ENCODE data around the gene FKBP8.

FKBP8 gene

GRCh38 chr19:18507727-18508440 is 35.5 kb downstream of the FKBP8 start:
- no peak for DNase-seq
- Histone ChIP-seq H3K27ac (ENCODE audit: low read depth, low read length) (no peak overlapping the region), H4K8ac (ENCODE audit: low read depth, low read length) (no peak overlapping the region)

DNA sequence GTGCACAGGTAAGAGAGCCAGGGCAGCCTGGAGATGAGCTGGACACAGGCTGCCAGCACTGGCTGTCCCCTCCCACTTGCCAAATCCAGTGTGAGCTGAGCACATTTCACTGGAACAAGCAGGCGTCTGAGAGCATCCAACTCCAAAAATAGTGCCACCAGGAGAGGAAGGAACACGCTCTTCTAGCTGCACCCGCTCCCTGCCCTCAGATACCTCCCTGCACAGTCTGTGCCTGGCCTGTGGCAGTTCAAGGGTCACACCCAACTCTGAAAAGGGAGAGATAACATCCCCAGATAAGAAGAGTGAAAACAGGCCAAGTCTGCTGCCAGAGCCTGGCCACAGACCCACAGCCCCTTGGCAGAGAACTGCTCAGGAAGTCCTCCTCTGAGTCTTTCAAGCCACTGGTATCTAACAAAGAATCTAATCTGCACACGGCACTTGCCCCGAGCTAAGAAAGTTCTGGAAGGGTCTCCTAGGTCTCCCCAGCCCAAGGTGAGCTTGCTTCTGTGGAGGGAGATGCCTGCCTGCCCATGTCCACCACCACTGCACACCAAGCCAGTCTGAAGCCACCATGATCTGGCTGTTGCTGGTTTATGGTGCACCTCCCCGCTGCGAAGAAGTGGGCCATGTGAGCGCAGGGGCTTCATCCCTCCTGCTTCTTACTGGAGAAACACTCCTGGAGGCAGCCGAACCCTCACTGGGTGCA is 36.2 kb downstream of the FKBP8 start:
- Histone ChIP-seq H3K79me2 (ENCODE audit: control insufficient read depth, insufficient read depth, low read length) (peaks cover 48% of the 10 kb centered on the region), H3K4ac (ENCODE audit: low read depth, low read length) (no peak overlapping the region), H3K4me1 (ENCODE audit: control insufficient read depth, low read depth, low read length) (no peaks in the 10 kb centered on the region), H3K27me3 (ENCODE audit: insufficient read depth, low read length, poor library complexity) (no peaks in the 10 kb centered on the region), H3K23ac (ENCODE audit: low read length) (no peak overlapping the region), H3K4me3 (ENCODE audit: low read length) (no peak overlapping the region), H2BK5ac (ENCODE audit: low read length) (no peak overlapping the region), H3K18ac (ENCODE audit: low read length) (no peak overlapping the region), H3K79me1 (ENCODE audit: low read length) (peaks cover 29% of the 10 kb centered on the region), H3K4me2 (ENCODE audit: low read length) (no peak overlapping the region), H3K56ac (ENCODE audit: low read length) (no peak overlapping the region), H3K27ac (ENCODE audit: low read depth, low read length) (no peak overlapping the region), H4K5ac (ENCODE audit: low read length) (no peak overlapping the region), H2AK5ac (ENCODE audit: low read length) (no peak overlapping the region), H3K9ac (ENCODE audit: low read length) (no peak overlapping the region), H2BK120ac (ENCODE audit: low read depth, low read length) (no peak overlapping the region), H2BK15ac (replicated peaks; ENCODE audit: low read depth) (no peak overlapping the region), H3K36me3 (ENCODE audit: control insufficient read depth, insufficient read depth, low read length) (no peaks in the 10 kb centered on the region), H4K8ac (ENCODE audit: low read depth, low read length) (no peak overlapping the region)
- no peak for DNase-seq
- no CpG with 5 or more reads among the region's 9 CpGs for WGBS (ENCODE audit: extremely low coverage, insufficient coverage, low lambda C conversion rate)

More at GRCh38 chr19:18507727-18508440, 35.5 kb downstream of the FKBP8 start:
- Histone ChIP-seq H3K79me2 (ENCODE audit: control insufficient read depth, insufficient read depth, low read length) (peaks cover 50% of the 10 kb centered on the region), H3K4ac (ENCODE audit: low read depth, low read length) (no peak overlapping the region), H2AK5ac (ENCODE audit: low read length) (no peak overlapping the region), H3K36me3 (ENCODE audit: control insufficient read depth, insufficient read depth, low read length) (no peaks in the 10 kb centered on the region), H3K23ac (ENCODE audit: low read length) (no peak overlapping the region), H3K4me2 (ENCODE audit: low read length) (no peak overlapping the region), H3K4me1 (ENCODE audit: control insufficient read depth, low read depth, low read length) (no peaks in the 10 kb centered on the region), H2BK15ac (replicated peaks; ENCODE audit: low read depth) (no peak overlapping the region), H3K9ac (ENCODE audit: low read length) (no peak overlapping the region), H3K4me3 (ENCODE audit: low read length) (no peak overlapping the region), H2BK5ac (ENCODE audit: low read length) (no peak overlapping the region), H3K56ac (ENCODE audit: low read length) (no peak overlapping the region), H4K5ac (ENCODE audit: low read length) (no peak overlapping the region), H2BK120ac (ENCODE audit: low read depth, low read length) (no peak overlapping the region), H3K79me1 (ENCODE audit: low read length) (peaks cover 32% of the 10 kb centered on the region), H3K27me3 (ENCODE audit: insufficient read depth, low read length, poor library complexity) (no peaks in the 10 kb centered on the region), H3K18ac (ENCODE audit: low read length) (no peak overlapping the region)
- WGBS (ENCODE audit: extremely low coverage, insufficient coverage, low lambda C conversion rate) = no CpG with 5 or more reads among the region's 11 CpGs

DNA sequence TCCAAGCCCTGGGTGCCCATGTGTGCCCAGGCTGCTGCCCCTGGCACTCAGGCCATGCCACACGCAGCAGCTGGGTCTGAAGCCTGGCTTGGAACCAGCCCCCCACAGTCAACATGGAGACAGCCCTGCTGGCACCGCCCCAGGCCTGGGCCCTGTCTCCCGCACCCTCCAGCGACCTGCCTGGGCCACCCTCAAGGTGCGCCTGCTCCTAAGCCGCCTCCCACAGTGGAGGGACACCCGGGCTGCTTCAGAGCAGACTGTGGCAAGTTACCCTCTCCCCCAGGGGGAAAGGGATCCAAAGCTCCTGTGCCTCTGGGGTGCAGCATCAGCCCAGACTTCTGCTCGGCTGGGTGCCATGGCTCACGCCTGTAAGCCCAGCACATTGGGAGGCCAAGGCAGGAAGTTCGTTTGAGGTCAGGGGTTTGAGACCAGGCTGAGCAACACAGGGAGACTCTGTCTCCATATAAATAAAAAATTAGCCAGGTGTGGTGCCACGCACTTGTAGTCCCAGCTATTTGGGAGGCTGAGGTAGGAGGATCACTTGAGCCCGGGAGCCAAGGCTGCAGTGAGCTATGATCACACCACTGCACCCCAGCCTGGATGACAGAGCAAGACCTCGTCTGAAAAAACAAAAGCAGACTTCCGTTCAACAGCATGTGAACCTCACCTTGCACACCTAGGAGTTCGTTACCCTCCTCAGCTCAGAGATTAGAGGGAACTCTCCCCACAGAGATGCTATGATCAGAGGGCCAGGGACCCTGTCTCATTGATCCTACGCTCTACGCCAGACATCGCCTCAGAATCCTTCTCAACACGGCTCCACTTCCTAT is 37.1 kb downstream of the FKBP8 start:
- Histone ChIP-seq H3K4ac (ENCODE audit: low read depth, low read length) (no peak overlapping the region), H2BK120ac (ENCODE audit: low read depth, low read length) (no peak overlapping the region), H2BK5ac (ENCODE audit: low read length) (no peak overlapping the region), H2BK15ac (replicated peaks; ENCODE audit: low read depth) (no peak overlapping the region), H3K18ac (ENCODE audit: low read length) (no peak overlapping the region), H2AK5ac (ENCODE audit: low read length) (no peak overlapping the region), H3K56ac (ENCODE audit: low read length) (no peak overlapping the region), H3K27me3 (ENCODE audit: insufficient read depth, low read length, poor library complexity) (no peaks in the 10 kb centered on the region), H4K8ac (ENCODE audit: low read depth, low read length) (no peak overlapping the region), H3K4me1 (ENCODE audit: control insufficient read depth, low read depth, low read length) (no peaks in the 10 kb centered on the region), H3K4me2 (ENCODE audit: low read length) (no peak overlapping the region), H3K27ac (ENCODE audit: low read depth, low read length) (no peak overlapping the region), H3K79me1 (ENCODE audit: low read length) (peaks cover 30% of the 10 kb centered on the region), H4K5ac (ENCODE audit: low read length) (no peak overlapping the region), H3K36me3 (ENCODE audit: control insufficient read depth, insufficient read depth, low read length) (no peaks in the 10 kb centered on the region), H3K79me2 (ENCODE audit: control insufficient read depth, insufficient read depth, low read length) (peaks cover 50% of the 10 kb centered on the region), H3K4me3 (ENCODE audit: low read length) (no peak overlapping the region), H3K23ac (ENCODE audit: low read length) (no peak overlapping the region), H3K9ac (ENCODE audit: low read length) (no peak overlapping the region)
- no peak for DNase-seq
- no CpG with 5 or more reads among the region's 19 CpGs for WGBS (ENCODE audit: extremely low coverage, insufficient coverage, low lambda C conversion rate)

- Histone ChIP-seq H3K27ac (ENCODE audit: low read depth, low read length) (no peak overlapping the region), H4K8ac (ENCODE audit: low read depth, low read length) (no peak overlapping the region), H3K27me3 (ENCODE audit: insufficient read depth, low read length, poor library complexity) (no peaks in the 10 kb centered on the region), H3K9ac (ENCODE audit: low read length) (no peak overlapping the region), H3K4me3 (ENCODE audit: low read length) (no peak overlapping the region), H3K79me2 (ENCODE audit: control insufficient read depth, insufficient read depth, low read length) (peaks cover 53% of the 10 kb centered on the region), H2BK120ac (ENCODE audit: low read depth, low read length) (no peak overlapping the region), H2BK15ac (replicated peaks; ENCODE audit: low read depth) (no peak overlapping the region), H3K36me3 (ENCODE audit: control insufficient read depth, insufficient read depth, low read length) (no peaks in the 10 kb centered on the region), H3K18ac (ENCODE audit: low read length) (no peak overlapping the region), H3K79me1 (ENCODE audit: low read length) (peaks cover 33% of the 10 kb centered on the region), H4K5ac (ENCODE audit: low read length) (no peak overlapping the region), H2AK5ac (ENCODE audit: low read length) (no peak overlapping the region), H3K4ac (ENCODE audit: low read depth, low read length) (no peak overlapping the region), H3K4me2 (ENCODE audit: low read length) (no peak overlapping the region), H3K23ac (ENCODE audit: low read length) (no peak overlapping the region), H3K56ac (ENCODE audit: low read length) (no peak overlapping the region), H3K4me1 (ENCODE audit: control insufficient read depth, low read depth, low read length) (no peaks in the 10 kb centered on the region), H2BK5ac (ENCODE audit: low read length) (no peak overlapping the region)
- DNase-seq = no peak
- WGBS (ENCODE audit: extremely low coverage, insufficient coverage, low lambda C conversion rate) = no CpG with 5 or more reads among the region's 8 CpGs
Measured at GRCh38 chr19:18504886-18505610, 38.3 kb downstream of the FKBP8 start.

DNA sequence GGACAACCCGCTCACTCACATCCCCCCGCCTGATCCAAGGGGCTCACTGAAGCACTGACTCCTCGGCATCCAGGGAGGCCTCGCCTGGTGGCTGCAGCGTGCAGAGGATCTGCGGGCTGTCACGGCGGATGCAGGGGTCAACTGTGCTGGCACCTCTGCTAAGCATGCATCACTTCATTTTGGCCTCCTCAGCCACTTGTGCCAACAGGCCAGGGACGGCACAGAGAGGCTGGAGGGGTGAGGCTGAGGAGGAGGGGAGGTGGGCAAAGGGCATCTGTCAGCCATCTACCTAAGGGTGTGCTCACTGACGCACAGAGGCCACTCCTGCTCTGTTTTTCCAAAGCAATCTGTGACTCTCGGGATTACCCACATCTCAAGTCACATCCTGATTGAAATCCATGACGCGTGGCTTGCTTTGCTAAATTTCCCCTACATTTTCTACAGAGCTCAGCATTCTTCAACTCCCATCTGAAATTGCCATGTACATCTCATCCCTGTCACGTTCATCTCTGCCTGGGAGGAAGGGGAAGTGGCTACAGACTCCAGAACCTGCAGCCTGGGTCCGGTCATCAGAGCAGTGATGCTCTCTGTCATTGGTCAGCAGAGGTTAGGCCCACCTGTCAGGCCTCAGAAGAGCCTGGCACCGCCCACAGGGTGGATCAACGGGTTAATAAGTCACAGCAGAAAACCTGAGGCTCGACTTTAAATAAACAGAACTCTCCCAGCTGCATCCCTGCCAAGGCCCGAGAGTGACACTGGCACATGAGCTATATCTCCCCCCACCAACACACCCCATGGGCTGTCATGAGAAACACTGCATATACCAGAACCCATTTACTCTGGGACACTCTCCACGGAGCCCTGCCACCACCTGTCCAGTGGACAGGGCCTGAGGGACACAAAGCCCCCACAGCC is 39.1 kb downstream of the FKBP8 start:
- H2BK15ac ChIP-seq (replicated peaks; ENCODE audit: low read depth) = no peak overlapping the region
- H3K4ac ChIP-seq (ENCODE audit: low read depth, low read length) = no peak overlapping the region
- no peak overlapping the region for H2BK5ac ChIP-seq (ENCODE audit: low read length)
- peaks cover 51% of the 10 kb centered on the region for H3K79me2 ChIP-seq (ENCODE audit: control insufficient read depth, insufficient read depth, low read length)
- H3K4me1 ChIP-seq (ENCODE audit: control insufficient read depth, low read depth, low read length) = no peaks in the 10 kb centered on the region
- no peak overlapping the region for H3K9ac ChIP-seq (ENCODE audit: low read length)
- H3K79me1 ChIP-seq (ENCODE audit: low read length) = peaks cover 37% of the 10 kb centered on the region
- no peak overlapping the region for H4K8ac ChIP-seq (ENCODE audit: low read depth, low read length)
- H2AK5ac ChIP-seq (ENCODE audit: low read length) = no peak overlapping the region
- H3K4me2 ChIP-seq (ENCODE audit: low read length) = no peak overlapping the region
- no CpG with 5 or more reads among the region's 20 CpGs for WGBS (ENCODE audit: extremely low coverage, insufficient coverage, low lambda C conversion rate)
- no peak for DNase-seq
- no peaks in the 10 kb centered on the region for H3K27me3 ChIP-seq (ENCODE audit: insufficient read depth, low read length, poor library complexity)
- H4K5ac ChIP-seq (ENCODE audit: low read length) = no peak overlapping the region
- no peaks in the 10 kb centered on the region for H3K36me3 ChIP-seq (ENCODE audit: control insufficient read depth, insufficient read depth, low read length)
- no peak overlapping the region for H3K18ac ChIP-seq (ENCODE audit: low read length)
- H2BK120ac ChIP-seq (ENCODE audit: low read depth, low read length) = no peak overlapping the region
- H3K4me3 ChIP-seq (ENCODE audit: low read length) = no peak overlapping the region
- no peak overlapping the region for H3K23ac ChIP-seq (ENCODE audit: low read length)
- peak overlapping the region; percentile 39 for H3K56ac ChIP-seq (ENCODE audit: low read length)
- H3K27ac ChIP-seq (ENCODE audit: low read depth, low read length) = no peak overlapping the region

Measured in mesendoderm (in vitro differentiated cells).